ENCODE results near the gene SKP1. TPM values are rescaled to one million over a fixed set of nuclear protein-coding genes. Genes with fewer than 3 reads are reported as not detected.

SKP1 gene
- total RNA-seq, 1 donor from 2014 or later, result 758 TPM

- no peak overlapping the region for H3K4me3 Mint-ChIP-seq
- Histone ChIP-seq H3K4me3 (no peak overlapping the region), H3F3A (ENCODE audit: low read depth) (peaks cover 13% of the 10 kb centered on the region), H2AFZ (replicated peaks) (no peak overlapping the region), H3K9ac (no peak overlapping the region), H3K27ac (no peak overlapping the region), H3K4me1 (no peaks in the 10 kb centered on the region), H3K36me3 (no peaks in the 10 kb centered on the region), H3K9me3 (ENCODE audit: low read depth) (no peaks in the 10 kb centered on the region), H4K20me1 (ENCODE audit: low read depth) (peaks cover 96% of the 10 kb centered on the region), H3K4me2 (no peak overlapping the region), H3K27me3 (no peaks in the 10 kb centered on the region), H3K79me2 (ENCODE audit: low read depth) (peaks cover 10% of the 10 kb centered on the region)
- H3K27me3 Mint-ChIP-seq (ENCODE audit: insufficient read depth, low read depth), result peaks cover 12% of the 10 kb centered on the region
- peaks cover 6% of the 10 kb centered on the region for H3K4me1 Mint-ChIP-seq
- H3K27ac Mint-ChIP-seq, result no peak overlapping the region
- no peak for TF ChIP-seq EZH2 (IDR thresholded peaks at IDR 0.05)
- no peak for TF ChIP-seq EZH2phosphoT487 (IDR thresholded peaks at IDR 0.05)
- no peak for TF ChIP-seq CTCF (IDR thresholded peaks at IDR 0.05)
- no peak for DNase-seq (ENCODE audit: low spot score)
- peaks cover 12% of the 10 kb centered on the region for H3K36me3 Mint-ChIP-seq
- no peaks in the 10 kb centered on the region for H3K9me3 Mint-ChIP-seq
Observed at GRCh38 chr5:134142806-134143205, 33.9 kb downstream of the SKP1 start.

GRCh38 chr5:134142052-134142451 lies 34.7 kb downstream of the SKP1 start:
- Mint-ChIP-seq H3K36me3 (peaks cover 10% of the 10 kb centered on the region), H3K4me1 (peaks cover 6% of the 10 kb centered on the region), H3K27me3 (ENCODE audit: insufficient read depth, low read depth) (peaks cover 10% of the 10 kb centered on the region), H3K27ac (no peak overlapping the region), H3K4me3 (no peak overlapping the region), H3K9me3 (no peaks in the 10 kb centered on the region)
- DNase-seq (ENCODE audit: low spot score), result no peak
- Histone ChIP-seq H4K20me1 (ENCODE audit: low read depth) (peaks cover 92% of the 10 kb centered on the region), H3K9ac (no peak overlapping the region), H3K9me3 (ENCODE audit: low read depth) (no peaks in the 10 kb centered on the region), H2AFZ (replicated peaks) (no peak overlapping the region), H3K27ac (no peak overlapping the region), H3K4me3 (no peak overlapping the region), H3K27me3 (no peaks in the 10 kb centered on the region), H3K36me3 (no peaks in the 10 kb centered on the region), H3K4me2 (no peak overlapping the region), H3K79me2 (ENCODE audit: low read depth) (peaks cover 10% of the 10 kb centered on the region), H3K4me1 (no peaks in the 10 kb centered on the region), H3F3A (ENCODE audit: low read depth) (peaks cover 10% of the 10 kb centered on the region)
- TF ChIP-seq EZH2phosphoT487 (IDR thresholded peaks at IDR 0.05) (no peak), EZH2 (IDR thresholded peaks at IDR 0.05) (no peak), CTCF (IDR thresholded peaks at IDR 0.05) (no peak)

GRCh38 chr5:134141331-134142050 lies 35.3 kb downstream of the SKP1 start:
- no peak overlapping the region for H3K27ac ChIP-seq
- no peak overlapping the region for H3K4me2 ChIP-seq
- peaks cover 6% of the 10 kb centered on the region for H3F3A ChIP-seq (ENCODE audit: low read depth)
- no peaks in the 10 kb centered on the region for H3K36me3 ChIP-seq
- Mint-ChIP-seq H3K27ac (no peak overlapping the region), H3K36me3 (peaks cover 10% of the 10 kb centered on the region), H3K27me3 (ENCODE audit: insufficient read depth, low read depth) (peaks cover 9% of the 10 kb centered on the region), H3K4me1 (peaks cover 6% of the 10 kb centered on the region), H3K4me3 (no peak overlapping the region), H3K9me3 (no peaks in the 10 kb centered on the region)
- no peaks in the 10 kb centered on the region for H3K4me1 ChIP-seq
- H3K9me3 ChIP-seq (ENCODE audit: low read depth), result no peaks in the 10 kb centered on the region
- no peaks in the 10 kb centered on the region for H3K27me3 ChIP-seq
- peaks cover 92% of the 10 kb centered on the region for H4K20me1 ChIP-seq (ENCODE audit: low read depth)
- no peak overlapping the region for H3K9ac ChIP-seq
- no peak for DNase-seq (ENCODE audit: low spot score)
- no peak overlapping the region for H3K4me3 ChIP-seq
- H2AFZ ChIP-seq (replicated peaks), result no peak overlapping the region
- H3K79me2 ChIP-seq (ENCODE audit: low read depth), result peaks cover 10% of the 10 kb centered on the region
- TF ChIP-seq CTCF (IDR thresholded peaks at IDR 0.05) (no peak), EZH2 (IDR thresholded peaks at IDR 0.05) (no peak), EZH2phosphoT487 (IDR thresholded peaks at IDR 0.05) (no peak)

All from neural progenitor cell (in vitro differentiated cells).